ENCODE data around the gene CTAG1B. TPM values are rescaled to one million over a fixed set of nuclear protein-coding genes. Genes with fewer than 3 reads are reported as not detected.
"Not testable (repeated sequence)": the region's sequence is repeated elsewhere in the genome, so short reads cannot be mapped to it uniquely, and the experiment has no call there.

The CTAG1B gene
- total RNA-seq, 1 donor from 2014 or later: not detected

GRCh38 chrX:154657226-154657805, 38.2 kb upstream of the CTAG1B start:
- TF ChIP-seq CTCF (IDR thresholded peaks at IDR 0.05; ENCODE audit: unreplicated experiment): no peak
- Mint-ChIP-seq H3K9me3 (ENCODE audit: unreplicated experiment) (no peaks in the 10 kb centered on the region), H3K27me3 (ENCODE audit: unreplicated experiment) (peaks cover 2% of the 10 kb centered on the region), H3K4me3 (ENCODE audit: unreplicated experiment) (no peak overlapping the region), H3K4me1 (ENCODE audit: unreplicated experiment) (no peaks in the 10 kb centered on the region), H3K27ac (ENCODE audit: unreplicated experiment) (no peak overlapping the region), H3K36me3 (ENCODE audit: low read depth, unreplicated experiment) (no peaks in the 10 kb centered on the region)
- DNase-seq (ENCODE audit: low spot score): no peak

DNA sequence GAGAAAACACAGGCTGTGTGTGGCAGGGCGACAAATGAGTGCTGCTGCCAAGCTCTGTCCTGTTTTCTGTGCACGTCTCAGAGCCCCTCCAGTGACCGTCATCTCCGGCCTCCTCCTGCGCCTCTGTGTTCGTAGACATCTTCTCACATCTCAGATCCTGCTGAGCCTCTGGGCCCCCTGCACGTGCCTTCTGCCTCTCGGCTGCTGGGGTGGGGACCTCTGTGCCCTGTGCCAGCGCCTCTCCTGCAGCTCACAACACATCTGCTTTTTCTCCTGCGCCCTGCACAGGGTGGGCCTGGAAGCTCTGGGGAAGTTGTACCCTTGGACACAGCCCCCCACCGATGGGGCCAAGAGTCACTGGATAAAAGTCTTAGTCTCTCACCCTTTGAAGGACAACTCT, 36.7 kb upstream of the CTAG1B start:
- no peak for DNase-seq (ENCODE audit: low spot score)
- Mint-ChIP-seq H3K9me3 (ENCODE audit: unreplicated experiment) (no peaks in the 10 kb centered on the region), H3K4me3 (ENCODE audit: unreplicated experiment) (no peak overlapping the region), H3K27ac (ENCODE audit: unreplicated experiment) (no peak overlapping the region), H3K4me1 (ENCODE audit: unreplicated experiment) (no peaks in the 10 kb centered on the region), H3K36me3 (ENCODE audit: low read depth, unreplicated experiment) (no peaks in the 10 kb centered on the region), H3K27me3 (ENCODE audit: unreplicated experiment) (peaks cover 2% of the 10 kb centered on the region)
- TF ChIP-seq CTCF (IDR thresholded peaks at IDR 0.05; ENCODE audit: unreplicated experiment): no peak

- TF ChIP-seq CTCF (IDR thresholded peaks at IDR 0.05; ENCODE audit: unreplicated experiment): no peak
- H3K27me3 Mint-ChIP-seq (ENCODE audit: unreplicated experiment): peaks cover 2% of the 10 kb centered on the region
- H3K36me3 Mint-ChIP-seq (ENCODE audit: low read depth, unreplicated experiment): no peaks in the 10 kb centered on the region
- H3K9me3 Mint-ChIP-seq (ENCODE audit: unreplicated experiment): no peaks in the 10 kb centered on the region
- DNase-seq (ENCODE audit: low spot score): no peak
- no peak overlapping the region for H3K4me3 Mint-ChIP-seq (ENCODE audit: unreplicated experiment)
- H3K27ac Mint-ChIP-seq (ENCODE audit: unreplicated experiment): no peak overlapping the region
- H3K4me1 Mint-ChIP-seq (ENCODE audit: unreplicated experiment): no peaks in the 10 kb centered on the region
These were observed 36.3 kb upstream of the CTAG1B start for GRCh38 chrX:154655346-154655745.

GRCh38 chrX:154654925-154655324, 35.8 kb upstream of the CTAG1B start:
- no peak overlapping the region for H3K4me3 Mint-ChIP-seq (ENCODE audit: unreplicated experiment)
- peaks cover 2% of the 10 kb centered on the region for H3K4me1 Mint-ChIP-seq (ENCODE audit: unreplicated experiment)
- no peak overlapping the region for H3K27ac Mint-ChIP-seq (ENCODE audit: unreplicated experiment)
- no peaks in the 10 kb centered on the region for H3K36me3 Mint-ChIP-seq (ENCODE audit: low read depth, unreplicated experiment)
- DNase-seq (ENCODE audit: low spot score): no peak
- no peak for TF ChIP-seq CTCF (IDR thresholded peaks at IDR 0.05; ENCODE audit: unreplicated experiment)
- no peaks in the 10 kb centered on the region for H3K9me3 Mint-ChIP-seq (ENCODE audit: unreplicated experiment)
- peaks cover 2% of the 10 kb centered on the region for H3K27me3 Mint-ChIP-seq (ENCODE audit: unreplicated experiment)

- TF ChIP-seq CTCF (IDR thresholded peaks at IDR 0.05; ENCODE audit: unreplicated experiment): no peak
- Mint-ChIP-seq H3K27ac (ENCODE audit: unreplicated experiment) (no peak overlapping the region), H3K36me3 (ENCODE audit: low read depth, unreplicated experiment) (no peaks in the 10 kb centered on the region), H3K4me3 (ENCODE audit: unreplicated experiment) (no peak overlapping the region), H3K9me3 (ENCODE audit: unreplicated experiment) (no peaks in the 10 kb centered on the region), H3K4me1 (ENCODE audit: unreplicated experiment) (peaks cover 5% of the 10 kb centered on the region), H3K27me3 (ENCODE audit: unreplicated experiment) (peaks cover 6% of the 10 kb centered on the region)
- no peak for DNase-seq (ENCODE audit: low spot score)
These were observed 35.3 kb upstream of the CTAG1B start for GRCh38 chrX:154654372-154654771.

DNA sequence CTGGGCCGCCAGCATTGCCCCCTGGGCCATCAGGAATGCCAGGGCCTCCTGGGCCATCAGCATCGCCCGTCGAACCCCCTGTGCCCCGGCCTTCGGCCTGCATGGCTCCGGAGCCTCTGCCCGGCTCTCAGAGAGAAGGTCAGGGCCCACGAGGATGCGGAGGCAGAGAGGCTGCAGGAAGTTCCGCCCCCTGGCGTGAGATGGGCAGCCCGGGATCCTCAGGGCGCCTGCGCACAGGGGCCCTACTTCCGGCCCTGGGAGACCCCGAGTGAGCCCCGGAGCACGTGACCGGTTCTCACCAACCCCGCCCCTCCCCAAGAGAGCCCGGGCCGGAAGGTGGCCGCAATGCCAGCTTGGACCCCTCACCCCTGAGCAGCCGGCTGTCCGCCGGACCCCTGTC, 34.3 kb upstream of the CTAG1B start, which contains the start of gene CTAG2:
Gene CTAG2, minus strand, starts transcription at position 167 of the 400 bp plus-strand sequence. Its CDS starts 64 bp downstream, at position 103.
- not testable (repeated sequence) for H3K4me3 Mint-ChIP-seq (ENCODE audit: unreplicated experiment); H3K4me1 Mint-ChIP-seq (ENCODE audit: unreplicated experiment); H3K36me3 Mint-ChIP-seq (ENCODE audit: low read depth, unreplicated experiment); H3K27me3 Mint-ChIP-seq (ENCODE audit: unreplicated experiment); H3K9me3 Mint-ChIP-seq (ENCODE audit: unreplicated experiment); DNase-seq (ENCODE audit: low spot score); H3K27ac Mint-ChIP-seq (ENCODE audit: unreplicated experiment)

Measured in endothelial cell (in vitro differentiated cells).